ENCODE data around the gene C10orf53. TPM values are rescaled to one million over a fixed set of nuclear protein-coding genes. Genes with fewer than 3 reads are reported as not detected.

C10orf53 gene, protein sequence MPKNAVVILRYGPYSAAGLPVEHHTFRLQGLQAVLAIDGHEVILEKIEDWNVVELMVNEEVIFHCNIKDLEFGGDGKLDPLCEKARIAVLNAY
- not detected in 5 replicates for total RNA-seq (2022; extraction: Qiagen RNA extraction; ENCODE audit: low read depth)

DNA sequence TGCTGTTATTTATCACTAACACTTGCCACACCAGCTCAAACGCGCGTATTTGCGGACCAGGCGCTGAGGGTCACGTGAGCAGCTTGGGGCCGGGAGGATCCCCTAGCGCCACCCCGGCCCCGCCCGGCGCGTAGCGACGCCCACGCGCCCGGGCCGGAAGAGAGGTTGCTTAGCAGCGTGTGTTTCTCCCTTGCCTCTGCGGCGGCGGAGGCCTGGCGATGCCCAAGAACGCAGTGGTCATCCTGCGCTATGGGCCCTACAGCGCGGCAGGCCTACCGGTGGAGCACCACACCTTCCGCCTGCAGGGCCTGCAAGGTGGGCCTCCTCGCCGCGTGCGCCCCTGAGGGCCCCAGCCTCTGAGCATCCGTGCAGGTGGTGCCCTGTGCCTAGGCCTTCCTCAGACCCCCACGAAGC is at the start of gene C10orf53:
Gene C10orf53, plus strand, starts transcription at position 172 of the 414 bp plus-strand sequence. Its CDS starts 47 bp downstream, at position 219.

Other genes with a start within 250 kb of the C10orf53 start
- 5.3 to 7.5 TPM (median 5.3 TPM) in 5 replicates for gene ERCC6, start 140.5 kb upstream of the C10orf53 start, total RNA-seq (2022; extraction: Qiagen RNA extraction; ENCODE audit: low read depth)
- gene SLC18A3, start 69.3 kb upstream of the C10orf53 start, total RNA-seq (2022; extraction: Qiagen RNA extraction; ENCODE audit: low read depth) = 0.03 TPM in 1 of 5 replicates, not detected in the others
- gene CHAT, start 65.6 kb upstream of the C10orf53 start, total RNA-seq (2022; extraction: Qiagen RNA extraction; ENCODE audit: low read depth) = not detected in 5 replicates
- gene OGDHL, start 82.7 kb downstream of the C10orf53 start, total RNA-seq (2022; extraction: Qiagen RNA extraction; ENCODE audit: low read depth) = 0.21 to 0.24 TPM (median 0.21 TPM) in 5 replicates